Heart left ventricle (tissue), 13 donors: ENCODE measurements around the gene GLIS2.

ENCODE experiments used
- CTCF ChIP-seq, 12 donors: fragments of 200-600 bp; sonication (generic) in 4 of 12; IDR thresholded peaks; one replicate each; pipeline versions ENCODE4 v1.5.0 to v1.8.0; 2018 to 2022; ENCODE audit warnings: antibody characterized with exemption in 12 of 12, mild to moderate bottlenecking in 5 of 12
- POLR2A ChIP-seq, 2 donors: fragments of 450-650 bp; IDR thresholded peaks; one replicate each; pipeline ENCODE4 v1.6.1; 2017; ENCODE audit warnings: antibody characterized with exemption in 2 of 2, mild to moderate bottlenecking in 2 of 2, moderate library complexity in 2 of 2
- donor health status: ischemic (EF 13 %, LVEDD 7.1; RV severe dilation, severe dysfunction).
- donor health status: DM: no; HTN: yes; CAD: no.
- donor health status: DM: no; HTN: no; CAD: no.
- donor health status: ischemic (EF 25% LVEDD 6.9; RV normal size, moderate dysfunction).
- donor health status: ischemic (EF 25% LVEDD 5.7; RV mildly dilated, moderate dysfunction).
- donor health status: ischemic (EF 35%, LVEDD 5.7; RV mildly dilated, moderate dysfunction).
- donor health status: nonischemic (EF 11% LVEDD 7.7; RV severe dilation, severe dysfunction).
- donor health status: DM: yes; HTN: yes; CAD: no.
- donor health status: PGD.
- donor health status: ischemic (EF 29% LVEDD 5.4; RV normal size, mild dysfunction).
- donor health status: nonischemic (EF 23%, LVEDD 6.1; RV moderate dilation, normal function).

- TF ChIP-seq CTCF (IDR thresholded peaks at IDR 0.05) (no peak), POLR2A (IDR thresholded peaks at IDR 0.05) (no peak)
Observed at GRCh38 chr16:4372578-4373355, 56.9 kb downstream of the GLIS2 start.
